Effector CD8-positive, alpha-beta T cell (primary cell): ENCODE measurements around the gene DEFB131B.
"Not testable (repeated sequence)": the region's sequence is repeated elsewhere in the genome, so short reads cannot be mapped to it uniquely, and the experiment has no call there.

Source experiments
- DNase-seq: peaks from one replicate; lab custom pipeline; 2025; lab: John Stamatoyannopoulos, UW
- total RNA-seq, 4 experiments: gene quantifications; one replicate each; lab custom pipeline; 2026; lab: John Stamatoyannopoulos, UW

The DEFB131B gene, protein sequence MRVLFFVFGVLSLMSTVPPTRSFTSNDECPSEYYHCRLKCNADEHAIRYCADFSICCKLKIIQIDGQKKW
- total RNA-seq = 0 reads per million in 4 experiments

DNA sequence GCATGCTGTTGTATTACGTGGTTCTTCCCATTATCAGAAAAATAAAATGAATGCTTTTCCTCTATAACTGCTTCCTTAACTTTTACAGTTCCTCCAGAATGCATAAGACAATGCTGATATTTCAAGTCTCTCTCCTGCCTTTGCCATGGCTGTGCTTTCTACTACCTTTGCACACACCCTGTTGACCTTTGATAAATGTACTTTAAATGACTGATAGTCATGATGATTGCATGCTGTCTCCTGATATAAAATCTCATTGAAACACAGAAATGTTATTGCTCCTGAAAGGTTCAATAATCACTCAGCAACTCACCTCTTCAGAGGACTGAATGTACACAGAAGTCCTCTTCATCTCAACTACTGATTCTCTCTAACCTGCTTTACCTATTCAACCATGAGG lies at the start of gene DEFB131B:
Gene DEFB131B, plus strand, starts transcription at position 395 of the 400 bp plus-strand sequence. Its CDS starts 0 bp downstream, at position 395.
- DNase-seq = not testable (repeated sequence)

DNA sequence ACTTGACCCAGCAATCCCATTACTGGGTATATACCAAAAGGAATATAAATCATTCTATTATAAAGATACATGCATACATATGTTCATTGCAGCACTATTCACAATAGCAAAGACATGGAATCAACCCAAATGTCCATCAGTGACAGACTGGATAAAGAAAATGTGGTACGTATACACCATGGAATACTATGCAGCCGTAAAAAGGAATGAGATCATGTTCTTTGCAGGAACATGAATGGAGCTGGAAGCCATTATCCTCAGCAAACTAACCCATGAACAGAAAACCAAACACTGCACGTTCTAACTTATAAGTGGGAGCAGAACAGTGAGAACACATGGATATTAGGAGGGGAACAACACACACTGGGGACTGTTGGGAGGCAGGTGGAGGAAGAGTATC lies 49.0 kb upstream of the DEFB131B start:
- DNase-seq = not testable (repeated sequence)

DNA sequence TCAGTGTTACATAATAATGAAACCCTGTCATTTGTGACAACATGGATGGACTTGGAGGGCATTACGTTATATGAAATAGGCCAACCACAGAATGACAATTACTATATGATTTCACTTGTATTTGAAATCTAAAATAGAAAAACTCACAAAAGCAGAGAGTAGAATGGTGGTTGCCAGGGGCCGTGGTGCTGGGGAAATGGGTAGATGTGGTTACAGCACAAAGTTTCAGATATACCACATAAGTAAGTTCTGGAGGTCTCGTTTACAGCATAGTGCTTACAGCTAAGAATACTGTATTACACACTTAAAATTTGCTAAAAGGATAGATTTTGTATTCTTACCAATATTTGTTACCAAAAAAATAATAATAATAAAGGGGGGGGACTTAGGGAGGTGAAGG lies 48.6 kb upstream of the DEFB131B start:
- DNase-seq = not testable (repeated sequence)

DNA sequence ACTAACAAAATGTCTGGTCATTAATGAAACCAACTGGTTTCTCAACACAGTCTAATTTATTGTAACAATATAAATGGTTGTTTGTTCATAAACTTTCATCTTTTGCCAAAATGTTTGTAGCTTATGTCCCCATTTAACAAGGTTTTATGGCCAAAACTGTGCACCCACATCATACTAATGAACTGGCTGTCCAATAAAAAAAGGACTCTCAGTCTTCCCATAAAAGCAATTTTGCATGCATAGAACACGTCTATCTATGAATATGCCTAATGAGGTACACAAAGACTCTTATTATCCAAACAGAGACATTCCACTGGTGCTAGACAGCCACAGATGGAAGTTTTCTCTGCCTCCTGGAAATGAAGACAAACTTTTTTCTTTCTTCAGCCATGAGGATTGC lies 45.4 kb upstream of the DEFB131B start, which contains the start of gene DEFB108B:
Gene DEFB108B, plus strand, starts transcription at position 390 of the 400 bp plus-strand sequence. Its CDS starts 0 bp downstream, at position 390.
- DNase-seq = not testable (repeated sequence)

DNA sequence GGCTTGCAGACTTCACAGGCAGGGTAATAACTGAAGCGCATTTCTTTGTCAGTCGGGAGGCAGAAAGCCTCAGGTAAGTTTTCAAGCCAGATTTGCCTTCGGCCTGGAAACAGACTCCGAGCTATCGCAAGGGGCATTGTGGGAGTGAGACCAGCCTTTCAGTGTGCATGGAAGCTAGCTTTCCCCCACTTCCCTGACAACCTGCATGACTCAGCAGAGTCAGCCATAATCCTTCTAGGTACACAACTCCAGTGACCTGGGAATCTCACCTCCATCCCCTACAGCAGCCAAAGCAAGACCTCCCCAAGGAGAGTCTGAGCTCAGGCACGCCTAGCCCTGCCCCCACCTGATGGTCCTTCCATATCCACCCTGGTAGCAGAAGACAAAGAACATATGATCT lies 35.5 kb upstream of the DEFB131B start:
- not testable (repeated sequence) for DNase-seq

GRCh38 chr11:71843355-71843754 lies 34.9 kb upstream of the DEFB131B start:
- DNase-seq = not testable (repeated sequence)

GRCh38 chr11:71843858-71844257 lies 34.4 kb upstream of the DEFB131B start:
- DNase-seq = no peak

DNA sequence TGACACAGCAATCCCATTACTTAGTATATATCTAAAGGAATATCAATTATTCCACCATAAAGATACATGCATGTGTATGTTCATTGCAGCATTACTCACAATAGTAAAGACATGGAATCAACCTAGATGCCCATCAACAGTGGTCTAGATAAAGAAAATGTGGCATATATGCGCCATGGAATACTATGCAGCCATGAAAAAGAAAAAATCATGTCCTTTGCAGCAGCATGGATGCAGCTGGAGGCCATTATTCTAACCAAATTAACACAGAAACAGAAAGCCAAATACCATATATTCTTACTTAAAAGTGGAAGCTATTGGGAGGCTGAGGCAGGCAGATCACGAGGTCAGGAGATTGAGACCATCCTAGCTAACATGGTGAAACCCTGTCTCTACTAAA lies 24.4 kb upstream of the DEFB131B start:
- not testable (repeated sequence) for DNase-seq

- DNase-seq = not testable (repeated sequence)
Measured at GRCh38 chr11:71855880-71856279, 22.4 kb upstream of the DEFB131B start.

- DNase-seq = not testable (repeated sequence)
Measured at GRCh38 chr11:71860835-71861234, 17.4 kb upstream of the DEFB131B start.

DNA sequence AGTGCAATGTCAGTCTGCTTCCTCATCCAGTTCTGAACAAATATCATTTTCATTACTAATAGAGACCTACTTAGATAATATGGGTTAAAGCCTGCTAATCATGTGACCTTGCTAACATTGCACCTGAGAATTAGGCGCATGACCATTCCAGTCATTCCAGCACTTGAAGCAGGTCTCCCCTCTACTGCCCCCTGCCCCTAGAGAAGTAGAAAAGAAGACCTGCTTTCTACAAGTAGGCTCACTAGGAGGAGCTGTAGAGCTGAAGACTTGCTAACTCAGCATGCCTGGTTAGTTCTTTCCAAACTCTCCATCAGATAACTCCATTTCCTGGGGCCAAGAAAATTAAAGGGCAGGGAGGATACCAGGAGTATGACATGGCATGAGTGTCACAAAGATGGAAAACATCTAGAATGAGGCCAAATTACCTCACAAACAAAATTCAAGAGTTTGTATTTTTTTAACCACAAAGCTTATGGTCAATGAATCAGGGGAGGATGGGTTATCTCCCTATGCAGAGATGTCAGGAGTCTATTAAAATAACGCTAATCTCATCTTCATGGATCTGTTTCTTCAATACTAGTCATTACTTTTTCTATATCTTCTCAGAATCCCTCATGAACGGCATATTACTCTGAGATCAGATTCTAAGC lies 14.2 kb upstream of the DEFB131B start:
- not testable (repeated sequence) for DNase-seq

DNA sequence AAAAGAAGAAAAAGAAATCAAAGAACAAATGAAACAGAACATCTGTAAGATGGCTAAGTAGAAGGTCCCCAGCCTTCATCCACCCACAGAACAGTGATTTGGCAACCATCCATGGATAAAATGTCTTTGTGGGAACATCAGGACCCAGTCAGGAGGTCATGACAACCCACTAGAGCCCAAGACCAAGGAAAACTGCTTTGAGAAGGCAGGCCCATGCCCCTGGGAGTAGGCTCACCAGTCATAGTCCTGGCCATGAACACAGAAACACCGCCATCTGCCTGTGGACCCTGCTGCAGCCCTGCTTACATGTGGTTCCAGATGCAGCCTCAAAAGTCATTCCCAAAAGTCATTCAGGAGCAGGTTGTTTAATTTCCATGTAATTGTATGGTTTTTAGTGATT lies 11.0 kb upstream of the DEFB131B start:
- not testable (repeated sequence) for DNase-seq

GRCh38 chr11:71869931-71870330 lies 8.3 kb upstream of the DEFB131B start:
- DNase-seq = not testable (repeated sequence)

DNA sequence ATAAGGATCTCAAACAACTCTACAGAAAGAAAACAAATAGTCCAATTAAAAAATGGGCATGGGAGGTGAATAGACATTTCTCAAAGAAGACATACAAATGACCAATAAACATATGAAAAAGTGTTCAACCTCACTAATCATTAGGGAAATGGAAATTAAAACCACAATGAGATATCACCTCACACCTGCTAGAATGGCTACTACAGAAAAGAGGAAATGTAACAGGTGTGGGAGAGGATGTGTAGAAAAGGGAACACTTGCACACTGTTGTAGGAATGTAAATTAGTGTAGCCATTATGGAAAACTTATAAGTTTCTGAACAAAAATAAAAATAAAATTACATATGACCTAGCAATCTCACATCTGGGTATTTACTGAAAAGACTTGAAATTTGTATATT lies 7.6 kb upstream of the DEFB131B start:
- DNase-seq = not testable (repeated sequence)

- DNase-seq = not testable (repeated sequence)
Measured at GRCh38 chr11:71876262-71876661, 2.0 kb upstream of the DEFB131B start.

DNA sequence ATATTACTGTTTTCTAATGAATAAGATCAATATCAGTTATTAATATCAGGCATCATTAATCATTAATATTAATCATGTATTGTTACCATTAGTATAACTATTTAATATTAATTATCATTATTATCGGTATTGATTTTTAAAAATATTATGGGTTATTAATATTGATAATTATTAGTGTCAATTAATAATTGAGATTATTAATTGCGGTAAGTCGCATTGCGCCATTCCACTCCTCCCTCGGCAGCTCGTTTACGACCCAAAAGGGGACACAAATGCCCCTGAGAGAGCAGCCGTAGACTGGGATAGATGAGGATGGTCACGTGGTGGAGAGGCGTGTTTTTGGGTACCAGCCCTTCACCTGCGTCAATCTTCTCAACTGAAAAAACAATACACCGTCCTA lies 7.6 kb downstream of the DEFB131B start:
- DNase-seq = not testable (repeated sequence)

DNA sequence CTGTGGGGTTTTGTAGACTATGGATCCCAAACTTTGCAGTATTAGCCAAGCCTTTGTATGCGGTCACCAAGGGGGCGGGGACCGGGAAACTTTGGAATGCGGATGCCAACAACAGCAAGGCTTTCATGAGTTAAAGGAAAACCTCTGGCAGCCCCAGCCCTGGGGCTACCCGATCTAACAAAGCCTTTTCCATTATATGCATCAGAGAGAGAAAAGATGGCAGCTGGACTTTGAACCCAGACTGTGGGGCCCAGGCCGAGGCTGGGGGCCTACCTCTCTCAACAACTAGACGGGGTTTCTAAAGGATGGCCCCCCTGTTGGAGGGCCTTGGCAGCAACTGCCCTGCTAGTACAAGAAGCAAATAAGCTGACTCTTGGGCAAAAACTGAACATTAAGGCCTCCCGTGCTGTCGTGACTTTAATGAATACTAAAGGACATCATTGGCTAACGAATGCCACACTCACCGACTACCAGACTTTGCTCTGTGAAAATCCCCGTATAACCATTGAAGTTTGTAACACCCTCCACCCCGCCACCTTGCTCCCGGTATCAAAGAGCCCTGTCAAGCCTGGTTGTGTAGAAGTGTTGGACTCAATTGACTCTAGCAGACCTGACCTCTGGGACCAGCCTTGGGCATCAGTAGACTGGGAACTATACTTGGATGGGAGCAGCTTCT lies 10.2 kb downstream of the DEFB131B start:
- not testable (repeated sequence) for DNase-seq

DNA sequence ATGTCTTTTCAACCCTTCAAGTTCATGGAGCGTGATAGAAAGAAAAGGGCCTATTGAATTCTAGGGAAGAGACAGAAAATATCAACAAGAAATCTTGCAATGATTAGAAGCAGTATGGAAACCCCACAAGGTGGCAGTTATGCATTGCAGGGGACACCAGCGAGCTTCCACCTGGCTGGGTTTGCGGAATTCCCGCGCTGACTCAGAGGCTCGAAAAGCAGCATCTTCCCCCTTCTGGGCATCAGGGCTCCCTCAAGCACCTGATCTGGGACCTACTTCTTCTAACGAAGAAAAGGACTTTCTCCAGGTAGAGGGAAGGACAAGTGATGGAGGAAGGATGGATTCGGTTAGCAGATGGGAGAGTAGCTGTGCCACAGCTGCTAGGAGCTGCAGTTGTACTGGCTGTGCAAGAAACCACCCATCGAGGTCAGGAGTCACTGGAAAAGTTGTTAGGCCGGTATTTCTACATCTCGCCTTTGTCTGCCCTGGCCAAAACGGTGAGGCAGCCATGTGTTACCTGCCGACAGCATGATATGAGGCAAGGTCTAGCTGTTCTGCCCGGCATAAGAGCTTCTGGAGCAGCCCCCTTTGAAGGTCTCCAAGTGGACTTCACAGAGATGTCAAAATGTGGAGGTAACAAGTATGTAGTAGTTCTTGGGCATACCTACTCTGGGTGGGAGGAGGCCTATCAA lies 11.1 kb downstream of the DEFB131B start:
- DNase-seq = not testable (repeated sequence)

- DNase-seq = no peak
Measured at GRCh38 chr11:71895961-71896360, 17.7 kb downstream of the DEFB131B start.

GRCh38 chr11:71901137-71901536 lies 22.9 kb downstream of the DEFB131B start:
- DNase-seq = not testable (repeated sequence)

DNA sequence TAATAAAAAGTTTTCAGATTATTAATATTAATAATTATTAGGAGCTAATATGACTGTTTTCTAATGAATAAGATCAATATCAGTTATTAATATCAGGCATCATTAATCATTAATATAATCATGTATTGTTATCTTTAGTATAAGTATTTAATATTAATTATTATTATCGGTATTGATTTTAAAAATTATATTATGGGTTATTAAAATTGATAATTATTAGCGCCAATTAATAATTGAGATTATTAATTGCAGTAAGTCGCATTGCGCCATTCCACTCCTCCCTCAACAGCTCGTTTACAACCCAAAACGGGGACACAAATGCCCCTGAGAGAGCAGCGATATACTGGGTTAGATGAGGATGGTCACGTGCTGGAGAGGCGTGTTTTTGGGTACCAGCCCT lies 30.0 kb downstream of the DEFB131B start:
- no peak for DNase-seq

DNA sequence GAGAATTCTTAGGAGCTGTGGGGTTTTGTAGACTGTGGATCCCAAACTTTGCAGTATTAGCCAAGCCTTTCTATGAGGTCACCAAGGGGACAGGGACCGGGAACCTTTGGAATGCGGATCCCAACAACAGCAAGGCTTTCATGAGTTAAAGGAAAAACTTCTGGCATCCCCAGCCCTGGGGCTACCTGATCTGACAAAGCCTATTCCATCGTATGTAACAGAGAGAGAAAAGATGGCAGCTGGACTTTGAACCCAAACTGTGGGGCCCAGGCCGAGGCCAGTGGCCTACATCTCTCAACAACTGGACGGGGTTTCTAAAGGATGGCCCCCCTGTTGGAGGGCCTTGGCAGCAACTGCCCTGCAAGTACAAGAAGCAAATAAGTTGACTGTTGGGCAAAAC lies 32.5 kb downstream of the DEFB131B start:
- not testable (repeated sequence) for DNase-seq
